ENCODE data around the gene PITPNC1.

- TF ChIP-seq SUZ12 (IDR thresholded peaks at IDR 0.05; ENCODE audit: extremely low read depth, insufficient read depth, insufficient read length) (no peak), ZNF274 (IDR thresholded peaks at IDR 0.05; ENCODE audit: low read depth, low read length) (no peak), YY1 (IDR thresholded peaks at IDR 0.05; ENCODE audit: insufficient read depth, insufficient read length) (no peak)
These were observed 4.3 kb upstream of the PITPNC1 start for GRCh38 chr17:67372751-67373150.
